ENCODE data around the gene FRY. TPM values are rescaled to one million over a fixed set of nuclear protein-coding genes. Genes with fewer than 3 reads are reported as not detected.

The FRY gene
- total RNA-seq, 1 donor from 2014 or later = 5.4 TPM

DNA sequence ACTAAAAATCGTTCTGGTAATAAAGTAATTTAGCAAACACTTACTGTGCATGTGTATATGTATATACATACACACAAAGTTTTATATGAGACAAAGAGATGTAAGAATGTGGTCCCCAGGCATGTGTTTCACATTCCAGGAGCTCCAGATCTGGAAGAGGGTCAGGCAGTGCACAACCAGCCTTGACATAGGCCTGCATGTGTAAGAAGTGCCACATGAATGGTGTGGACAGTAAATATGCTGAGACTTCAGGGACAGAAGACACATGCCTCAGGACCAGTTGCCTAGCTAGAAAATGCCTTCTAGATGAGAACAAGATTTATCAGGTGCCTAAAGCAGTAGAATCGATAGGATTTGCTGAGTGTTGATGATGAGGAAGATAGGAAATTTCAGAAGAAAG is 76.4 kb downstream of the FRY start:
- no peak overlapping the region for H3K27ac Mint-ChIP-seq (ENCODE audit: unreplicated experiment)
- H3K27me3 Mint-ChIP-seq (ENCODE audit: low read depth) = no peaks in the 10 kb centered on the region
- no peaks in the 10 kb centered on the region for H3K9me3 Mint-ChIP-seq
- H3K4me3 Mint-ChIP-seq = no peak overlapping the region
- DNase-seq (ENCODE audit: low read depth, low spot score) = no peak
- H3K4me1 Mint-ChIP-seq = no peaks in the 10 kb centered on the region
- H3K36me3 Mint-ChIP-seq (ENCODE audit: low read depth) = no peaks in the 10 kb centered on the region
- TF ChIP-seq CTCF (conservative IDR thresholded peaks at IDR 0.05) = no peak

GRCh38 chr13:32113532-32113931 is 82.0 kb downstream of the FRY start:
- Mint-ChIP-seq H3K4me1 (no peaks in the 10 kb centered on the region), H3K27ac (ENCODE audit: unreplicated experiment) (no peak overlapping the region), H3K36me3 (ENCODE audit: low read depth) (no peaks in the 10 kb centered on the region), H3K4me3 (no peak overlapping the region), H3K27me3 (ENCODE audit: low read depth) (no peaks in the 10 kb centered on the region), H3K9me3 (no peaks in the 10 kb centered on the region)
- no peak for DNase-seq (ENCODE audit: low read depth, low spot score)
- TF ChIP-seq CTCF (conservative IDR thresholded peaks at IDR 0.05) = no peak

GRCh38 chr13:32114284-32114950 is 82.8 kb downstream of the FRY start:
- TF ChIP-seq CTCF (conservative IDR thresholded peaks at IDR 0.05) = no peak
- Mint-ChIP-seq H3K36me3 (ENCODE audit: low read depth) (no peaks in the 10 kb centered on the region), H3K27me3 (ENCODE audit: low read depth) (no peaks in the 10 kb centered on the region), H3K9me3 (no peaks in the 10 kb centered on the region), H3K27ac (ENCODE audit: unreplicated experiment) (no peak overlapping the region), H3K4me3 (no peak overlapping the region), H3K4me1 (no peaks in the 10 kb centered on the region)
- no peak for DNase-seq (ENCODE audit: low read depth, low spot score)

- no peaks in the 10 kb centered on the region for H3K9me3 Mint-ChIP-seq
- H3K4me1 Mint-ChIP-seq = no peaks in the 10 kb centered on the region
- no peak overlapping the region for H3K4me3 Mint-ChIP-seq
- no peak overlapping the region for H3K27ac Mint-ChIP-seq (ENCODE audit: unreplicated experiment)
- no peaks in the 10 kb centered on the region for H3K27me3 Mint-ChIP-seq (ENCODE audit: low read depth)
- no peak for TF ChIP-seq CTCF (conservative IDR thresholded peaks at IDR 0.05)
- DNase-seq (ENCODE audit: low read depth, low spot score) = no peak
- no peaks in the 10 kb centered on the region for H3K36me3 Mint-ChIP-seq (ENCODE audit: low read depth)
Observed at GRCh38 chr13:32115066-32115465, 83.5 kb downstream of the FRY start.

- no peak for TF ChIP-seq CTCF (conservative IDR thresholded peaks at IDR 0.05)
- Mint-ChIP-seq H3K9me3 (peaks cover 4% of the 10 kb centered on the region), H3K27ac (ENCODE audit: unreplicated experiment) (no peak overlapping the region), H3K27me3 (ENCODE audit: low read depth) (no peaks in the 10 kb centered on the region), H3K4me3 (no peak overlapping the region), H3K4me1 (no peaks in the 10 kb centered on the region), H3K36me3 (ENCODE audit: low read depth) (peaks cover 4% of the 10 kb centered on the region)
- no peak for DNase-seq (ENCODE audit: low read depth, low spot score)
Observed at GRCh38 chr13:32116210-32116609, 84.6 kb downstream of the FRY start.

Data from neural crest cell (in vitro differentiated cells).